Erythroblast (primary cell): Measurements from ENCODE around the gene YWHAG.

Source experiments
- GATA1 ChIP-seq: IDR thresholded peaks from 2 replicates; pipeline ENCODE4 v1.6.1; 2011; ENCODE audit warnings: low read depth, mild to moderate bottlenecking, control low read depth, low read length, moderate library complexity
- POLR2A ChIP-seq: IDR thresholded peaks from 2 replicates; pipeline ENCODE4 v1.6.1; 2011; ENCODE audit warnings: mild to moderate bottlenecking, low read length

GRCh38 chr7:76400248-76400647 is 41.5 kb upstream of the YWHAG start:
- no peak for TF ChIP-seq POLR2A
- TF ChIP-seq GATA1 = no peak
